ENCODE results near the gene FIBP. TPM values are rescaled to one million over a fixed set of nuclear protein-coding genes. Genes with fewer than 3 reads are reported as not detected.
A peak's percentile ranks its signal among the peaks of the same experiment; 100 is the strongest.

The FIBP gene
- total RNA-seq, 2 experiments from 2014 or later: 78.8 to 79.9 TPM

GRCh38 chr11:65899356-65900124 is 11.3 kb upstream of the FIBP start:
- TF ChIP-seq CTCF (IDR thresholded peaks at IDR 0.05): peak; percentile 11
- Mint-ChIP-seq H3K9me3 (no peaks in the 10 kb centered on the region), H3K36me3 (ENCODE audit: low read depth) (peaks cover 25% of the 10 kb centered on the region), H3K4me1 (ENCODE audit: low read depth) (peaks cover 34% of the 10 kb centered on the region), H3K27me3 (peaks cover 3% of the 10 kb centered on the region), H3K4me3 (peak overlapping the region; percentile 80), H3K27ac (peak overlapping the region; percentile 86)
- DNase-seq (peak; percentile 88), ATAC-seq (peak; percentile 36)
- ChIA-PET CTCF (interaction anchor here (0.8 to 7.1 kb wide), 6 partner anchors 10 to 59 kb away, joined by 3 to 71 read pairs (median 22); partner anchors contain the start of genes CCDC85B, FIBP and MUS81), POLR2A (interaction anchor here (0.6 to 28.1 kb wide), 14 partner anchors 10 to 477 kb away, joined by 3 to 560 read pairs (median 6); partner anchors contain the start of genes BANF1, C11orf68, CCDC85B and CFL1)
- intact Hi-C loops (cut with micrococcal nuclease): loop anchor here (10.0 kb wide), 1 partner anchor 65 kb away; the partner anchor contains the start of gene SART1

- peak overlapping the region; percentile 86 for H3K27ac Mint-ChIP-seq
- H3K4me1 Mint-ChIP-seq (ENCODE audit: low read depth): peaks cover 40% of the 10 kb centered on the region
- no peak for TF ChIP-seq CTCF (IDR thresholded peaks at IDR 0.05)
- H3K4me3 Mint-ChIP-seq: peak overlapping the region; percentile 80
- CTCF ChIA-PET: interaction anchor here (0.6 to 7.1 kb wide), 9 partner anchors 10 to 196 kb away, joined by 3 to 50 read pairs (median 4); partner anchors contain the start of genes CCDC85B, FIBP and MUS81
- peaks cover 3% of the 10 kb centered on the region for H3K27me3 Mint-ChIP-seq
- H3K36me3 Mint-ChIP-seq (ENCODE audit: low read depth): peaks cover 30% of the 10 kb centered on the region
- intact Hi-C loops (cut with micrococcal nuclease): loop anchor here (10.0 kb wide), 1 partner anchor 66 kb away; the partner anchor contains the start of gene SART1
- ATAC-seq (no peak), DNase-seq (no peak)
- no peaks in the 10 kb centered on the region for H3K9me3 Mint-ChIP-seq
- POLR2A ChIA-PET: interaction anchor here (0.6 to 28.1 kb wide), 14 partner anchors 9 to 476 kb away, joined by 3 to 560 read pairs (median 6); partner anchors contain the start of genes BANF1, C11orf68, CCDC85B and CFL1
Measured at GRCh38 chr11:65898656-65899355, 10.5 kb upstream of the FIBP start.

- Mint-ChIP-seq H3K27me3 (peaks cover under 1% of the 10 kb centered on the region), H3K27ac (peak overlapping the region; percentile 57), H3K4me3 (no peak overlapping the region), H3K4me1 (ENCODE audit: low read depth) (peaks cover 49% of the 10 kb centered on the region), H3K36me3 (ENCODE audit: low read depth) (peaks cover 38% of the 10 kb centered on the region), H3K9me3 (no peaks in the 10 kb centered on the region)
- POLR2A ChIA-PET: interaction anchor here (0.6 to 28.1 kb wide), 8 partner anchors 7 to 474 kb away, joined by 3 to 560 read pairs (median 6); partner anchors contain the start of genes CCDC85B, CFL1, EFEMP2 and FIBP
- ATAC-seq: no peak
- intact Hi-C loops (cut with micrococcal nuclease): loop anchor here (10.0 kb wide), 1 partner anchor 68 kb away; the partner anchor contains the start of gene SART1
- DNase-seq: no peak
- no peak for TF ChIP-seq CTCF (IDR thresholded peaks at IDR 0.05)
- CTCF ChIA-PET: interaction anchor here (1.2 to 7.1 kb wide), 4 partner anchors 8 to 148 kb away, joined by 3 to 50 read pairs (median 22); partner anchors contain the start of genes CCDC85B and FIBP
Measured at GRCh38 chr11:65897020-65897471, 8.8 kb upstream of the FIBP start.

- Mint-ChIP-seq H3K4me3 (no peak overlapping the region), H3K27ac (peak overlapping the region; percentile 57), H3K9me3 (no peaks in the 10 kb centered on the region), H3K4me1 (ENCODE audit: low read depth) (peaks cover 46% of the 10 kb centered on the region), H3K27me3 (no peaks in the 10 kb centered on the region), H3K36me3 (ENCODE audit: low read depth) (peaks cover 46% of the 10 kb centered on the region)
- no peak for TF ChIP-seq CTCF (IDR thresholded peaks at IDR 0.05)
- POLR2A ChIA-PET: interaction anchor here (0.7 to 28.1 kb wide), 9 partner anchors 8 to 65 kb away, joined by 3 to 560 read pairs (median 4); partner anchors contain the start of genes CFL1, EFEMP2, FIBP and MUS81
- no peak for ATAC-seq
- DNase-seq: no peak
- intact Hi-C loops (cut with micrococcal nuclease): loop anchor here (10.0 kb wide), 1 partner anchor 68 kb away; the partner anchor contains the start of gene SART1
- CTCF ChIA-PET: interaction anchor here (1.2 to 7.1 kb wide), 3 partner anchors 7 to 148 kb away, joined by 3 to 50 read pairs (median 37); partner anchors contain the start of genes CCDC85B and FIBP
Measured at GRCh38 chr11:65896034-65896999, 8.0 kb upstream of the FIBP start.
